Measurements from ENCODE around the gene GK2. TPM values are rescaled to one million over a fixed set of nuclear protein-coding genes. Genes with fewer than 3 reads are reported as not detected.

Gene GK2
- total RNA-seq, 1 experiment from 2014 or later = not detected

GRCh38 chr4:79421483-79421882 lies 13.5 kb upstream of the GK2 start:
- Mint-ChIP-seq H3K27me3 (ENCODE audit: insufficient read depth, unreplicated experiment) (no peaks in the 10 kb centered on the region), H3K36me3 (ENCODE audit: insufficient read depth, unreplicated experiment) (no peaks in the 10 kb centered on the region), H3K4me3 (ENCODE audit: unreplicated experiment) (no peak overlapping the region), H3K27ac (ENCODE audit: low read depth, unreplicated experiment) (no peak overlapping the region), H3K4me1 (ENCODE audit: insufficient read depth, unreplicated experiment) (no peaks in the 10 kb centered on the region), H3K9me3 (ENCODE audit: unreplicated experiment) (peaks cover 7% of the 10 kb centered on the region)
- CTCF ChIA-PET = no interaction called here
- no peak for DNase-seq (ENCODE audit: unreplicated experiment)
- POLR2A ChIA-PET = no interaction called here
- no TSS peak for BruUV-seq (replicated peaks)
- TF ChIP-seq, protein P1, sequence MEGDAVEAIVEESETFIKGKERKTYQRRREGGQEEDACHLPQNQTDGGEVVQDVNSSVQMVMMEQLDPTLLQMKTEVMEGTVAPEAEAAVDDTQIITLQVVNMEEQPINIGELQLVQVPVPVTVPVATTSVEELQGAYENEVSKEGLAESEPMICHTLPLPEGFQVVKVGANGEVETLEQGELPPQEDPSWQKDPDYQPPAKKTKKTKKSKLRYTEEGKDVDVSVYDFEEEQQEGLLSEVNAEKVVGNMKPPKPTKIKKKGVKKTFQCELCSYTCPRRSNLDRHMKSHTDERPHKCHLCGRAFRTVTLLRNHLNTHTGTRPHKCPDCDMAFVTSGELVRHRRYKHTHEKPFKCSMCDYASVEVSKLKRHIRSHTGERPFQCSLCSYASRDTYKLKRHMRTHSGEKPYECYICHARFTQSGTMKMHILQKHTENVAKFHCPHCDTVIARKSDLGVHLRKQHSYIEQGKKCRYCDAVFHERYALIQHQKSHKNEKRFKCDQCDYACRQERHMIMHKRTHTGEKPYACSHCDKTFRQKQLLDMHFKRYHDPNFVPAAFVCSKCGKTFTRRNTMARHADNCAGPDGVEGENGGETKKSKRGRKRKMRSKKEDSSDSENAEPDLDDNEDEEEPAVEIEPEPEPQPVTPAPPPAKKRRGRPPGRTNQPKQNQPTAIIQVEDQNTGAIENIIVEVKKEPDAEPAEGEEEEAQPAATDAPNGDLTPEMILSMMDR (IDR thresholded peaks at IDR 0.05; ENCODE audit: unreplicated experiment) = no peak
- intact Hi-C loops (cut with micrococcal nuclease) = no loop called here

GRCh38 chr4:79413886-79414285 lies 5.9 kb upstream of the GK2 start:
- intact Hi-C loops (cut with micrococcal nuclease) = no loop called here
- TF ChIP-seq, protein P1 (IDR thresholded peaks at IDR 0.05; ENCODE audit: unreplicated experiment) = no peak
- H3K4me3 Mint-ChIP-seq (ENCODE audit: unreplicated experiment) = no peak overlapping the region
- no peaks in the 10 kb centered on the region for H3K4me1 Mint-ChIP-seq (ENCODE audit: insufficient read depth, unreplicated experiment)
- POLR2A ChIA-PET = no interaction called here
- H3K27me3 Mint-ChIP-seq (ENCODE audit: insufficient read depth, unreplicated experiment) = peaks cover 10% of the 10 kb centered on the region
- CTCF ChIA-PET = no interaction called here
- no TSS peak for BruUV-seq (replicated peaks)
- no peak for DNase-seq (ENCODE audit: unreplicated experiment)
- H3K36me3 Mint-ChIP-seq (ENCODE audit: insufficient read depth, unreplicated experiment) = no peaks in the 10 kb centered on the region
- H3K9me3 Mint-ChIP-seq (ENCODE audit: unreplicated experiment) = no peaks in the 10 kb centered on the region
- no peak overlapping the region for H3K27ac Mint-ChIP-seq (ENCODE audit: low read depth, unreplicated experiment)

DNA sequence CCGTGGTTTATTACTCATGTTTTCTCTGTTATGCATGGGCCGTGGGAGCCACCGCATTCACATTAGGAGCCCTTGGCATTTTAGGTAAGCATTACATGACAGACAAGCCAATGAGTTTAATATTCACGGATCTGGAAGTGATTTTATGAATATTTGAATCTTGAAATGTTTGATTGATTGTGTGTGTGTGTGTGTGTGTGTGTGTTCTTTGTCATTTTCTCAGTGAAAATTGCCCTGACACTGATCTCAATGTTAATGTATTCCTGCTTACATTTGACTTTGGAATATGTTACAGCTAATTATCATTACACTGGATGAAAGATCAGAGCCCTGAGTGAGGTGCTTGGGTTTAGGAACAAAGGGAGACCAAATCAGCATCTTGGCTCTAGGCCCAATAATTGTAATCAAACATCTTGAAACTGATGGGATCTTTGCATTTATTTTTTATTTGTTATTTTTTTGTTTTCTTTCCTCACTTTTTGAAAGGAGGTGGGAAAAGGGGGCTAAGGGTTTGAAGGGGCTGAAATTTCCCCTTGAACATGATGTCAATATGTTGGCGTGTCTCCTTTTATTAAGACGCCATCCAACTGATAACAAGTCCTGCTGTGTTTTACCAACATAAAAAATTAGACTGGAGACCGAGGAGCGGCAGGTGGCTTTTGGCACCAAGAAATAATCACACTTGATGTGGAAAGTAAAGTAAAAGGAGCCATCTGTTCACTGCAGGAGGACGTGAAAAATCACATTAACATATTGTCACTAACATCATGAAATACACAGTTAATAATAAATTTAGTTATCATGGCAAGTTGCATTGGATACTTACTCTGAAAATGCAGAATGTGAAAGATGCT lies 5.2 kb upstream of the GK2 start:
- no peaks in the 10 kb centered on the region for H3K36me3 Mint-ChIP-seq (ENCODE audit: insufficient read depth, unreplicated experiment)
- intact Hi-C loops (cut with micrococcal nuclease) = no loop called here
- TF ChIP-seq, protein P1 (IDR thresholded peaks at IDR 0.05; ENCODE audit: unreplicated experiment) = no peak
- ChIA-PET POLR2A (no interaction called here), CTCF (no interaction called here)
- DNase-seq (ENCODE audit: unreplicated experiment) = no peak
- H3K4me1 Mint-ChIP-seq (ENCODE audit: insufficient read depth, unreplicated experiment) = no peaks in the 10 kb centered on the region
- no peaks in the 10 kb centered on the region for H3K9me3 Mint-ChIP-seq (ENCODE audit: unreplicated experiment)
- H3K4me3 Mint-ChIP-seq (ENCODE audit: unreplicated experiment) = no peak overlapping the region
- H3K27ac Mint-ChIP-seq (ENCODE audit: low read depth, unreplicated experiment) = no peak overlapping the region
- H3K27me3 Mint-ChIP-seq (ENCODE audit: insufficient read depth, unreplicated experiment) = peaks cover 12% of the 10 kb centered on the region
- no TSS peak for BruUV-seq (replicated peaks)

DNA sequence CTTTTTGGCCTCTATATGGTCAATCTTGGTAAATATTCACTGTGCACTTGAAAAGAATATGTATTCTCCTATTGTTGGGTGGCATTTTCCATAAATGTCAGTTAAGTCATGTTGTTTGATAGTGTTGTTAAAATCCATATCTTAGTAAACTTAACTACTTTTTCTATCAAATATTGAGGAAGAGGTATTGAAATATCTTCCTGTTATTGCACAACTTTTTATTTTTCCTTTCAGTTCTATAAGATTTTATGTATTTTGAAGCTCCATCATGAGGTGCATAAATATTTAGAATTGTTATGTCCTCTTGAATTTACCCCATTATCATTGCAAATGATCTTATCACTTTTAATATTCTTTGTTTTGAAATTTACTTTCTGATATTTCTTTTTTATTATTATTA lies 3.4 kb downstream of the GK2 start:
- CTCF ChIA-PET = no interaction called here
- no peak overlapping the region for H3K4me3 Mint-ChIP-seq (ENCODE audit: unreplicated experiment)
- BruUV-seq (replicated peaks) = no TSS peak
- no peaks in the 10 kb centered on the region for H3K36me3 Mint-ChIP-seq (ENCODE audit: insufficient read depth, unreplicated experiment)
- POLR2A ChIA-PET = no interaction called here
- intact Hi-C loops (cut with micrococcal nuclease) = no loop called here
- H3K27ac Mint-ChIP-seq (ENCODE audit: low read depth, unreplicated experiment) = no peak overlapping the region
- no peaks in the 10 kb centered on the region for H3K4me1 Mint-ChIP-seq (ENCODE audit: insufficient read depth, unreplicated experiment)
- no peak for DNase-seq (ENCODE audit: unreplicated experiment)
- no peaks in the 10 kb centered on the region for H3K9me3 Mint-ChIP-seq (ENCODE audit: unreplicated experiment)
- TF ChIP-seq, protein P1 (IDR thresholded peaks at IDR 0.05; ENCODE audit: unreplicated experiment) = no peak
- peaks cover 36% of the 10 kb centered on the region for H3K27me3 Mint-ChIP-seq (ENCODE audit: insufficient read depth, unreplicated experiment)
